Activated CD4-positive, alpha-beta T cell treated with anti-CD3 and anti-CD28 coated beads, Interleukin-2, amount 50 U/mL, for 24 hours (primary cell): Measurements from ENCODE around the gene COL15A1.

Experiments used
- DNase-seq, 2 donors: peaks; one replicate each; pipeline ENCODE4 v3.0.0-alpha.2; 2020; ENCODE audit warnings: low read depth in 1 of 2, low spot score in 1 of 2

Gene COL15A1

DNA sequence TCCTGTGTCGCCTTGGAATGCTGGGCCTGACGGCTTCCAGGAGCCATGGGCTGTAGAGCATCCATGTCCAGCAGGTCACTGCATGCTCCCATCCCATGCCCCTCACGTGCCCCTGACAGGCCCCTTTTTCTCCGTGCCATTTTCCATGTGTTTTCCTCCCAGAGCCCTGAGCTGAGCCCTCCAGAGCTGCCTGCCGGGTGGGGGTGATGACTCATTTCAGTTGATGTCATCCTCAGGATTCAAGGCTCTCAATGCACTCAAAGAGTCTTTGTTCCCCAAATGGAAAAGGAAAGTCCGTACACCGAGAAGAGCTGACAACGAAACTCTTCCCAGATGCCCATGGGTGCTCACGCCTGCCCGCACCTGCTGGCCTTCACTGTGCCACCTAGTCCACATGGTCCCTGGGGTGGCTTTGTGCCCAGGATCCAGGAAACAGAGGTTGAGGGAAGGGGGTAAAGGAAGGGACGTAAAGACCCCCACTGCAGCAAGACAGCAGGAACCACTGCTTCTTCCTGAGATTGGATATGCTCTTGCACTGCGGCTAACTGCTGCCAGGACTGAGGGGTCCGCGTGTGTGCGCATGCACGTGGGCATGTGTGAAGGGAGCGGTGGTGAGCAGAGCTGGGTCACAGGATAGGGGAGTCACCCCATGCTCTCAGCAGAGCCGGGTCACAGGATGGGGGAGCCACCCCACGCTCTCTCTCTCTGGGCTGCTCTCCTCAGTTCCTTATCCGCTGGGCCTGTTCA is 27.6 kb downstream of the COL15A1 start:
- no peak for DNase-seq

DNA sequence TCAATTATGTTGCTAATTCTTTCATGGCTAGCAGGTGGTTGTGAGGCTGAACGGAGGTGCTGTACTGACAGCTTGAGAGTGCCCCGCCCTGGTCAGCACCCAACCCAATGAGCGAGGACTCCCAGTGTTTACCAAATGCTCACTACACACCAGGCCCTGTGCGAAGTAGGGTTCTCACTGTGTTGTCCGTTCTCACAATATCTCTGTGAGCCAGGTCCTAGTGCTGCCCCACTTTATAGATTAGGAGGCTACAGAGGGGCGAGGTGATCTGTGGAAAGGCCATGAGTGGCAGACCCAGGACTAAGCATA is 28.2 kb downstream of the COL15A1 start:
- no peak for DNase-seq

DNA sequence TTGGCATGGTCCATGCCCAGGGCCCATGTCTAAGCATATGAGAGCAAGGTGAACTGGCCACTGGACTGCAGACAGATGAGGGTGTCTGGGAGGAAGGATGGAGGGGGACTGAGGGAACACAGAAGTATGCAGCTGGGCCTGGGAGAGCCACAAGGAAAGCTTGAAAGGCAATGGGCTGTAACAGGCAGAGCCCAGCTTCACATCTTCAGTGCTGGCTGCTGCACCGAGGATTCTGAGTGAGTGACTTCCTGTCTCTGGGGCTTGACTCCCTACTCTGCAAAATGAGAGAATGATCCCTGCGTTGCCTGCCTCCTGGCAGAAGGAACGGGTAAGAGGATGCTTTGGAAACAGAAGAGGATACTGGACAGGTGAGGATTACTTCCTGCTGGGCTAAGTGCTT is 29.0 kb downstream of the COL15A1 start:
- DNase-seq, result no peak

GRCh38 chr9:98973171-98973570 is 29.5 kb downstream of the COL15A1 start:
- DNase-seq, result no peak

DNA sequence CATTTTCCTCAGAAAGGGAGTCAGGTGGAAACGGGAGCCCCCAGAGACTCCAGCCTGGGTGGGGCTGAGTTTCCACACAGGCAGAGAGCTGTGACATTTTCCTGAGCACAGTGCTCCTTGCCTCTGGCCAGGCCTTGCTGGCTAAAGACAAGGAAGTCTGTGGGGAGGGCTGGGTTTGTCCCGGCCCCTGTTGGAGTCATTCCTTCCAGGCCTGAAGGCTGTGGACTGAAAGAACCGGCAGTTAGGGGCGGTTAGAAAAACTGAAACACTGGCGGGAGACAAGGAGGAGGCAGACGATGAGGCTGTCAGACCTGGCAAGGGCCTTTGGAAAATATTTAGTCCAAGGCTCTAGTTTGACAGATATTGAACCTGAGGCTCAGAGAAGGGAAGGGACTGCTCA is 29.9 kb downstream of the COL15A1 start:
- no peak for DNase-seq

DNA sequence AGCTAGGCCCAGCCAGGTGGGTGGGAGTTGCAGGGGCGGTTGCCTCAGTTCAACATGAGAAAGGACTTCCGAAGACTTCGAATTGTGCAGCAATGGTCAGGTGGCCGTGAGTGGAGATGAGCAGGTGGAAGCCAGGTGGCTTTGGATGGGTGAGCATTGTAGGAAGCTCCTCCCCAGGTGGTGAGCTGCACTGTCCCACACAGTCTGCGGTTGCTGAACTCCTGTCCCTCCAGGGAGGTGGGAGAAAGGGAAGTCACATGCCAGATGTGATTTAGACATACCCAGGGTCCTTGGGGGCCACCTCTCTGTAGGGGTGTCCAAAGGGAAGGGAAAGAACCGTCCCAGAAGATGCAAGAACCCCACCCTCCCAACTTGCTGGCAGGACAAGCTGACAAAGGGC is 30.4 kb downstream of the COL15A1 start:
- no peak for DNase-seq

DNA sequence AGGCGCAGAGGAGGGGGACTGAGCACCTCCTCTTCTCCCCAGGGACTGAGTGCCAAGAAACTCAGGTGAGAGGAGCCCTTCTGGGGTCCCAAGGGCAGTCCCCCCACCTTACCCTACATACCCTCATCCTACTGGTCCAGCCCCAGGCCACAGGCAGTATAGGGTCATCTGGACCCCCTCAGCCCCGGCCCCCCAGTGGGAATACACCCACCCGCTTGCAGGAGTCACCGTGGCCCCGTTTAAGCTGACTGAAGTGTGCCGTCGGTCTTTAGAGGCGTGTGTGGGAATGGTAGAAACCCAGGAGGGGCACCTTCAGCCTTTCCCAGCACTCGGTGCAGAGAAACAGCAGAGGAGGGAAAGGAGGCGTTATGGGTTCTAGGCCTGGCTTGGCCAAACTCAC is 30.8 kb downstream of the COL15A1 start:
- no peak for DNase-seq

DNA sequence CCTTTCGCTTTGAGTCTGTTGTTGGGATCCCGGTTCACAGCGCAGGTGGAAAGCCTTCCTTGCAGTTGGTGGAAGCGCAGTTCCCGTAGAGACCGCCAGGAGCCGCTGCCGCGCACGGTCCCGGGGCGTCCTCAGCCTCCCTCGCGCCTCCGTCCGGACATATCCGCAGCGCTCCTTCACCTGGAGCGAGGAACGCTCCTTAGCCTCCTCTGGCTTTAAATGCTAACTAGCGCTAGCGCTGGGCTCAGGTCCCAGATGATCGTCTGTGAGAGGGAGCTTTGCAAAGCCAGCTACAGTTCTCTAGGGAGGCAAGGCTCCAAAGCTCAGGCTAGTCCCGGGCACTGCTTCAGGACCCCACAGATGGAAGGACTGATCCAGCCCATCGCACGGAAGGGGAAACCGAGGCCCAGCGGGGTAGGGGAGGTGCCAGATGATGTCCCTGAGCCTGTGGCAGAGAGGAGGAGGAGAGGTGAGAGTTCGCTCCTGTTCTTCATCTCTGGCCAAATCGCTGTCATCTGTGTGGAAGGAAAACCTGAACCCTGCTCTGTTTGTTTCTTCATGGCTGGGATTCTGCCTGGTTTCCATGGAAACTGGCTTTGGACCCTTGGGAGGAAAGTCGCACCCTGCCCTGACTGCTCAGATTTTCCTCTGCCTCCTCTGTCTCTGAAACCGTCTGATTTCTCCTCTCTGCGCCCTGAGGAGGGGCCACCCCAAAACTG is 31.4 kb downstream of the COL15A1 start:
- DNase-seq, result peak; percentile 64 to 71

DNA sequence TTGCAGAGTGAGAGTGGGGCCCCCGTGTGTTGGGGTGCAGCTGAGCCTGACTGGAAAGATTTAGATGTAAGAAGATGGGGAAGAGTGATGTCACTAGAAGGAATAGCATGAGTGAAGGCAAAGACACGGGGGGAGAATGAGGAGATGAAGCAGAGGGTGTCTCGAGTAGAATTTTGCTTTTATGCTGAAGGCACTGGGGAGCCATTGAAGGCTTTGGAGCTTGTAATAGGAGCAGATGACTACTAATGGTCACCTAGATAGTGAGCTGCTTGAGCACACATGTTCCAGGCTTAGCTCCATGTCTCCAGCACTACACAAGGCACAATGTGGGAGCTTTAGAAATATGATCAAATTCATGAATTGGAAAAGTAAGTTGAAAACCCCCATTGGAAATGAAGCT is 32.1 kb downstream of the COL15A1 start:
- DNase-seq, result no peak

DNA sequence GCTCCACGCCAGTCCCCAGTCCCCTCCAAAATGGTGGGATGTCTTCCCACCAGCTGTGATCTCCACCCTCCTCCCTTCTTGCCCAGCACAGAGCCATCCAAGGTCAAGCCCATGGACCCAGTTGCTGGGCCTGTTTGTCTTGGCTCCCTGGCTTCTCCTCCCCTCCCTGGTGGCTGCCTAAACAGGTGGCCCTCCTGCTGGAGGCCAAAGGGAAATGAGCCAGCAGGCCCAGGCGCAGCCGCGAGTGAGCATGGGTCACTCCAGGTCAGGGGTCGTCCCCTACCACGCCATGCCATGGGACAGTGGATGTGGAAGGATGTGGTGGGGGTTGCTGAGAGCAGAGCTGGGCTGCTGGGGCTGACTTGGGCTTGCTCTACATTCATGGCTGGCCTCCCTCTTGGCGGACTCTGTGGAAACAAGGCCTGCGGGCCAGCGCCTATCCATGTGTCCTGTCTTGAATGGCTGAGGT is 33.6 kb downstream of the COL15A1 start:
- no peak for DNase-seq

- DNase-seq, result no peak
Observed at GRCh38 chr9:98977813-98978212, 34.1 kb downstream of the COL15A1 start.

DNA sequence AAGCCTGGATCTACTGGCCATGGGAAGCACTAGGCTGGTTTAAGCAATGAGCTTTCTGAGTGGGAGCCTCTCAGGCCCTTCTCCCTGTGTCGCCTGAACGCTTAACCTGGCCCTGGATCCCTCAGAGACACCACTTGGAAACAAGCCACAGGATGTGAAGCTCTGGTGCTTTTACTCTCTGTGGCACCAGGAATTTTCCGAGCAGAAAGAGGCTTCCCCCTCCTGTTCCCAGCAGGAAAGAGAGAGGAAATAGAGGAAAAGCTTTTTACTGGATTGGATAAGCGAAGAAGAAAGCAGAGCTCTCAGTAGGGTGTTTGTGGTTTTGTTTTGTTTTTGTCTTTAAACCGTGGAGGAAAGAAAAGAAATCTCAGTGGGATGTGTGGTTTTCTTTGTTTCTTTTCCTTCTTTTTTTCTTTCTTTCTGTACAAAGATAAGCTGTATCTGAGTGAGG is 34.5 kb downstream of the COL15A1 start:
- DNase-seq, result no peak

DNA sequence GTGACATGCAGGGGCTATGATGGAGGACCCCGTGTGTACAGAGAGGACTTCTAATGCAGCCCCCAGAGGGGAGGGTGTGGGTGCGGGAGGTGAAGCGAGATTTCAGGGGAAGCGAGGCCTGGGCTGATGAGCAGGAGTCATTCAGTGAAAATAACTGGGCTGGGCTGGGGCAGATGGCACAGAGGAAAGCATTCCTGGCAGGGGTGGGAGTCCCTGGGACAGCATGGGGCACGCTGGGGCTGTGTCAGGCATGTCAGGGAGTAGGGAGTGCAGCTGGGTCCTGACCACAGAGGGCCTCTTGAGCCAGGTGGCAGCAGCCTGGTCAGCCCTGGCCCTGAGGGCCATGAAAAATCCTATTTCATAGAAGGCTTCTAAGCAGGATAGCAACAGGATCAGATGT is 36.6 kb downstream of the COL15A1 start:
- DNase-seq, result no peak

DNA sequence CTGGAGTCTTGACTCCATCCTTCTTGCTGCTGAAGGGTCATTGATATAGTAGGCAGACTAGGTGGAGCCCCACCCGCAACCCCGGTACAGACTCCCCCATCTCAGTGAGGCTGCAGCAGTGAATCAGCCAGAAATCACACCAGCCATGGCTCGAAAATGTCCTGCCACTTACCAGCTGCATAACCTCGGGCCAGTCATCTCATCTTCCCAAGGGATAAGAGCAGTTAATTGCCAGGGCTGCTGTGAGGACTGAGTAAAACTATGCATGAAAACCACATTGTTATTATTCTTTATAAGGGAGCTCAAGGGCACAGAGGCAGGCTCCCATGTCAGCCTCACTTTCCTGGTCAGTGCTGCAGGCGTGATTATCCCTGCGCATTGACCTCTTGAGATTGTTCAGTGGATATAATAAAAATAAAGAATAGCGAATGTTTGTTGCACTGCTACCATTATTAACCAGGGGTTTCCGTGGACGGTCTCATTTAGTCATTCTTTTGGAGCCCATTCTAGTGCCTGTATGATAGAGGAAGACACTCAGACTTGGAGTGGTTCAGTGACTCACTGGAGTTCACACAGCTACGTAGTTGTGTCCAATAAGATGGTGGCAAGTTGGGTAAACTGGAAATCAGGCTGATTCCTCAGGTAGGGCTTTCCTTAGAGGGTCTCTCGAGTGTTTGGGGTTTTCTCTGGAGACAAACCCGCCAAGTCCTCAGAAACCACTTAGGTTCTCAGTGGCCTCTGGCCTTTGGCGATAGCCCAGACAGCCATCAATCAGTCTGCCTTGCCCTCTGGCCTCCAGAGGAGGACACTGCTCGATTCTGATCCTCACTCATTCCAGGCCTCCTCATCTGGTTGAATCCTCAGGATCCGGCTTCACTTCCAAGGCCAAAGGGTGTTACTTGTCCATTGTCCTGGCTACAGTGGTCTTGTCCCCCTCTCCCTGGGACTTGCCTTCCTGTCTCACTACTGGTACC is 39.9 kb downstream of the COL15A1 start:
- no peak for DNase-seq

- DNase-seq, result no peak
Observed at GRCh38 chr9:98985596-98985995, 41.9 kb downstream of the COL15A1 start.

DNA sequence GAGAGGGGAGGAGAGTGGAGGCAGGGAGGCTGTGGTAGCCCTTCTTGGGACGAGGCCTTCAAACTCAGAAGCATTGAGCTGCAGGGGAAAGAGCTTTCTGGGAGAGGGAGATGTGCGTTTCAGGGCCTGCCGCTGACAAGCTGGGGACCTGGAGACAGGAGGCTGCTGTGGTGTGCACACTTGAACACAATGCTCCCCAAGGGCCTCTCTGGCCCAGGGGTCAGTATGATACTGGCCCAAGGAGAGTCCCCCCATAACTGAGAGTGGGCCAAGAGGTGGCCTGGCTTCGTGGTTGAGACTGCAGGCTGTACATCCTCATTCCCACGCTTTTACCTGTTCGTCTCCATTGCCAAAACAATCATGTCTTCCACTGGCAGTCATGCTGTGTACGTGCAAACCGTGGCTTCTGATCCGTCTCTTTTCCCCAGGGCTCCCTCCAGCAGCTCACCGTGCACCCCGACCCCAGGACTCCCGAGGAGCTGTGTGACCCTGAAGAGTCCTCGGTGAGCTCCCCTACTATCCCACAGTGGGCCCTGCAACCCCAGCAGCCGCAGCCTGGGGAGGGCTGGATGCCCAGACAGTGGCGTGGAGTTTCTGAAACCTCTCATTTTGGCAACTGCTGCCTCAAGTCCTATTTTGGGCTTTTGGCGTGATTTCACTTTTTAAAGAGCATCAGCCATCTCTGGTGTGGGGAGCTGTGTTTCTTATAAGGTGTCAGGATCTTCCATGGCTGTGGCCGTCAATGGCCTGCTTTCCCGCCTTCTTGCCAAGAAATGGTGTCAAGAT is 43.4 kb downstream of the COL15A1 start:
- DNase-seq, result no peak

- no peak for DNase-seq
Observed at GRCh38 chr9:98989036-98990000, 45.6 kb downstream of the COL15A1 start.

- no peak for DNase-seq
Observed at GRCh38 chr9:98990181-98990870, 46.6 kb downstream of the COL15A1 start.
